Left ventricle myocardium inferior (tissue), 1 donor: ENCODE results near the gene SHFL. TPM values are rescaled to one million over a fixed set of nuclear protein-coding genes. Genes with fewer than 3 reads are reported as not detected.

Experiments
- DNase-seq: peaks from one replicate; pipeline ENCODE4 v3.0.0-alpha.2; 2020
- H3K27ac ChIP-seq: fragments of 200-600 bp; replicated peaks from 2 replicates; pipeline ENCODE4 v1.8.0; 2021
- H3K27me3 ChIP-seq: fragments of 200-600 bp; 2 replicates; pipeline ENCODE4 v1.8.0; 2021; ENCODE audit warnings: low read depth
- H3K36me3 ChIP-seq: fragments of 200-600 bp; 2 replicates; pipeline ENCODE4 v1.8.0; 2021
- H3K4me1 ChIP-seq: fragments of 200-600 bp; 2 replicates; pipeline ENCODE4 v1.8.0; 2021
- H3K4me3 ChIP-seq: fragments of 200-600 bp; 2 replicates; pipeline ENCODE4 v1.8.0; 2021; ENCODE audit warnings: mild to moderate bottlenecking, moderate library complexity
- H3K9me3 ChIP-seq: fragments of 200-600 bp; replicated peaks from 2 replicates; pipeline ENCODE4 v1.8.0; 2021
- CTCF ChIP-seq: fragments of 200-600 bp; IDR thresholded peaks from 2 replicates; pipeline ENCODE4 v1.8.0; 2021; ENCODE audit warnings: antibody characterized with exemption, mild to moderate bottlenecking, borderline replicate concordance
- intact Hi-C: fragments of 100-400 bp; cut with micrococcal nuclease; formaldehyde crosslinking; loops from one replicate; pipeline ENCODE4 v1.11.0; 2022
- total RNA-seq: library from RNA; stranded (reverse); fragmentation: NEBNext Ultra II Directional; extraction: Animal tissue kit (Norgen Biotek cat#: 25700); gene quantifications from one replicate; pipeline ENCODE4 v1.2.1, GENCODE V29; 2021
- donor health status: DM: no; HTN: yes; CAD: no; lungs with severe emphysema.

SHFL gene
- total RNA-seq, 1 donor from 2014 or later = 9.1 TPM

- no peak for DNase-seq
- Histone ChIP-seq H3K36me3 (peaks cover 59% of the 10 kb centered on the region), H3K27ac (no peak overlapping the region), H3K4me3 (no peak overlapping the region), H3K9me3 (no peaks in the 10 kb centered on the region), H3K4me1 (peaks cover 30% of the 10 kb centered on the region), H3K27me3 (no peaks in the 10 kb centered on the region)
- intact Hi-C loops = no loop called here
- no peak for TF ChIP-seq CTCF
These were observed 24.8 kb downstream of the SHFL start for GRCh38 chr19:10110972-10111317.

- Histone ChIP-seq H3K27ac (peak within 1 kb of the TSS; percentile 12), H3K9me3 (no peaks in the 10 kb centered on the region), H3K4me3 (no peak within 1 kb of the TSS), H3K4me1 (peaks cover 32% of the 10 kb centered on the region), H3K27me3 (no peaks in the 10 kb centered on the region), H3K36me3 (peaks cover 64% of the 10 kb centered on the region)
- DNase-seq = no peak
- intact Hi-C loops = no loop called here
- no peak for TF ChIP-seq CTCF
These were observed 25.3 kb downstream of the SHFL start, which contains the start of gene P2RY11 for GRCh38 chr19:10111405-10111811. Gene P2RY11 (plus strand): TSS chr19:10111693. CDS start chr19:10111722, 29 bp downstream.

GRCh38 chr19:10112037-10112761 is 26.1 kb downstream of the SHFL start:
- no peak for TF ChIP-seq CTCF
- intact Hi-C loops = no loop called here
- DNase-seq = no peak
- H3K9me3 ChIP-seq = no peaks in the 10 kb centered on the region
- peak overlapping the region; percentile 12 for H3K27ac ChIP-seq
- peaks cover 27% of the 10 kb centered on the region for H3K4me1 ChIP-seq
- H3K36me3 ChIP-seq = peaks cover 71% of the 10 kb centered on the region
- no peaks in the 10 kb centered on the region for H3K27me3 ChIP-seq
- H3K4me3 ChIP-seq = no peak overlapping the region

GRCh38 chr19:10112895-10113591 is 26.9 kb downstream of the SHFL start:
- Histone ChIP-seq H3K4me1 (peaks cover 19% of the 10 kb centered on the region), H3K9me3 (no peaks in the 10 kb centered on the region), H3K4me3 (no peak overlapping the region), H3K36me3 (peaks cover 71% of the 10 kb centered on the region), H3K27me3 (no peaks in the 10 kb centered on the region), H3K27ac (peak overlapping the region; percentile 18)
- peak; percentile 63 for TF ChIP-seq CTCF
- intact Hi-C loops = no loop called here
- no peak for DNase-seq

- H3K4me1 ChIP-seq = peaks cover 23% of the 10 kb centered on the region
- no peak for TF ChIP-seq CTCF
- intact Hi-C loops = no loop called here
- no peaks in the 10 kb centered on the region for H3K27me3 ChIP-seq
- peaks cover 71% of the 10 kb centered on the region for H3K36me3 ChIP-seq
- no peaks in the 10 kb centered on the region for H3K9me3 ChIP-seq
- no peak overlapping the region for H3K4me3 ChIP-seq
- no peak for DNase-seq
- H3K27ac ChIP-seq = peak overlapping the region; percentile 18
These were observed 27.5 kb downstream of the SHFL start for GRCh38 chr19:10113592-10113963.
